ENCODE results near the gene AFG3L2. TPM values are rescaled to one million over a fixed set of nuclear protein-coding genes. Genes with fewer than 3 reads are reported as not detected.

AFG3L2 gene
- total RNA-seq, 1 donor from 2014 or later, result 35.2 TPM

GRCh38 chr18:12304351-12305210, 72.4 kb downstream of the AFG3L2 start:
- DNase-seq (ENCODE audit: low spot score), result no peak

- DNase-seq (ENCODE audit: low spot score), result peak; percentile 64
These were observed 74.5 kb downstream of the AFG3L2 start for GRCh38 chr18:12302391-12303147.

- DNase-seq (ENCODE audit: low spot score), result no peak
These were observed 75.6 kb downstream of the AFG3L2 start for GRCh38 chr18:12301263-12302005.

GRCh38 chr18:12299862-12300261, 77.2 kb downstream of the AFG3L2 start:
- DNase-seq (ENCODE audit: low spot score), result no peak

- DNase-seq (ENCODE audit: low spot score), result peak; percentile 30
These were observed 80.6 kb downstream of the AFG3L2 start for GRCh38 chr18:12296457-12296856.

GRCh38 chr18:12296087-12296403, 81.0 kb downstream of the AFG3L2 start:
- DNase-seq (ENCODE audit: low spot score), result no peak

- DNase-seq (ENCODE audit: low spot score), result no peak
These were observed 81.5 kb downstream of the AFG3L2 start for GRCh38 chr18:12295389-12296086.

- DNase-seq (ENCODE audit: low spot score), result no peak
These were observed 83.2 kb downstream of the AFG3L2 start for GRCh38 chr18:12293831-12294230.

GRCh38 chr18:12291690-12292089, 85.3 kb downstream of the AFG3L2 start:
- DNase-seq (ENCODE audit: low spot score), result no peak

GRCh38 chr18:12291161-12291560, 85.9 kb downstream of the AFG3L2 start:
- no peak for DNase-seq (ENCODE audit: low spot score)

GRCh38 chr18:12290086-12290485, 86.9 kb downstream of the AFG3L2 start:
- DNase-seq (ENCODE audit: low spot score), result no peak

- DNase-seq (ENCODE audit: low spot score), result no peak
These were observed 88.6 kb downstream of the AFG3L2 start for GRCh38 chr18:12288403-12288755.

GRCh38 chr18:12287684-12288402, 89.2 kb downstream of the AFG3L2 start:
- peak; percentile 87 for DNase-seq (ENCODE audit: low spot score)

GRCh38 chr18:12287131-12287681, 89.8 kb downstream of the AFG3L2 start:
- DNase-seq (ENCODE audit: low spot score), result peak; percentile 20

GRCh38 chr18:12283666-12284065, 93.4 kb downstream of the AFG3L2 start:
- DNase-seq (ENCODE audit: low spot score), result no peak

- no peak for DNase-seq (ENCODE audit: low spot score)
These were observed 93.8 kb downstream of the AFG3L2 start for GRCh38 chr18:12283256-12283655.

- DNase-seq (ENCODE audit: low spot score), result peak; percentile 73
These were observed 94.5 kb downstream of the AFG3L2 start for GRCh38 chr18:12282442-12283039.

- DNase-seq (ENCODE audit: low spot score), result no peak
These were observed 95.2 kb downstream of the AFG3L2 start for GRCh38 chr18:12281861-12282260.

- no peak for DNase-seq (ENCODE audit: low spot score)
These were observed 97.1 kb downstream of the AFG3L2 start for GRCh38 chr18:12279781-12280531.

All from umbilical cord (tissue), 2 donors.